Activated T-cell treated with anti-CD3 and anti-CD28 coated beads, Interleukin-2, amount 50 U/mL, for 24 hours (primary cell): ENCODE data around the gene LTB4R2.
"Not testable (repeated sequence)": the region's sequence is repeated elsewhere in the genome, so short reads cannot be mapped to it uniquely, and the experiment has no call there.

Experiments
- DNase-seq: peaks from one replicate; pipeline ENCODE4 v3.0.0-alpha.2; 2020
- H3K27ac Mint-ChIP-seq: 2 replicates; pipeline ENCODE4 v1.8.0; 2020; ENCODE audit warnings: mild to moderate bottlenecking, mixed read lengths
- H3K27me3 Mint-ChIP-seq: 2 replicates; pipeline ENCODE4 v1.8.0; 2020; ENCODE audit warnings: mixed read lengths
- H3K36me3 Mint-ChIP-seq: 2 replicates; pipeline ENCODE4 v1.8.0; 2020; ENCODE audit warnings: low read depth, mixed read lengths
- H3K4me1 Mint-ChIP-seq: 2 replicates; pipeline ENCODE4 v1.8.0; 2020; ENCODE audit warnings: low read depth, mixed read lengths
- H3K4me3 Mint-ChIP-seq: 2 replicates; pipeline ENCODE4 v1.8.0; 2020; ENCODE audit warnings: mild to moderate bottlenecking, moderate library complexity, mixed read lengths
- H3K9me3 Mint-ChIP-seq: 2 replicates; pipeline ENCODE4 v1.8.0; 2020; ENCODE audit warnings: mixed read lengths

The LTB4R2 gene

DNA sequence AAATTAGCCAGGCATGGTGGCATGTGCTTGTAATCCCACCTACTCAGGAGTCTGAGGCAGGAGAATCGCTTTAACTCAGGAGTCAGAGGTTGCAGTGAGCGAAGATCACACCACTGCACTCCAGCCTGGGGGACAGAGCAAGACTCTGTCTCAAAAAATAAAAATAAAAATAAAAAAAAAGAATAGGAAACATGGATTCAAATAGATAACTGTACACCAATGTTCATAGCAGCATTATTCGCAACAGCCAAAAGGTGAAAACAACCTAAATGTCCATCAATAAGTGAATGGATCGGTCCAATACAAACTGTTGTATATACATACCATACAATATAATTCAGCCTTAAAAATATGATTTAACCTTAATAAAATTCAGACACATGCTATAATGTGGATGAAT is 32.9 kb downstream of the LTB4R2 start:
- Mint-ChIP-seq H3K36me3 (peaks cover 7% of the 10 kb centered on the region), H3K27ac (no peak overlapping the region), H3K4me3 (no peak overlapping the region), H3K9me3 (no peaks in the 10 kb centered on the region), H3K27me3 (peaks cover 29% of the 10 kb centered on the region), H3K4me1 (peaks cover 23% of the 10 kb centered on the region)
- no peak for DNase-seq

DNA sequence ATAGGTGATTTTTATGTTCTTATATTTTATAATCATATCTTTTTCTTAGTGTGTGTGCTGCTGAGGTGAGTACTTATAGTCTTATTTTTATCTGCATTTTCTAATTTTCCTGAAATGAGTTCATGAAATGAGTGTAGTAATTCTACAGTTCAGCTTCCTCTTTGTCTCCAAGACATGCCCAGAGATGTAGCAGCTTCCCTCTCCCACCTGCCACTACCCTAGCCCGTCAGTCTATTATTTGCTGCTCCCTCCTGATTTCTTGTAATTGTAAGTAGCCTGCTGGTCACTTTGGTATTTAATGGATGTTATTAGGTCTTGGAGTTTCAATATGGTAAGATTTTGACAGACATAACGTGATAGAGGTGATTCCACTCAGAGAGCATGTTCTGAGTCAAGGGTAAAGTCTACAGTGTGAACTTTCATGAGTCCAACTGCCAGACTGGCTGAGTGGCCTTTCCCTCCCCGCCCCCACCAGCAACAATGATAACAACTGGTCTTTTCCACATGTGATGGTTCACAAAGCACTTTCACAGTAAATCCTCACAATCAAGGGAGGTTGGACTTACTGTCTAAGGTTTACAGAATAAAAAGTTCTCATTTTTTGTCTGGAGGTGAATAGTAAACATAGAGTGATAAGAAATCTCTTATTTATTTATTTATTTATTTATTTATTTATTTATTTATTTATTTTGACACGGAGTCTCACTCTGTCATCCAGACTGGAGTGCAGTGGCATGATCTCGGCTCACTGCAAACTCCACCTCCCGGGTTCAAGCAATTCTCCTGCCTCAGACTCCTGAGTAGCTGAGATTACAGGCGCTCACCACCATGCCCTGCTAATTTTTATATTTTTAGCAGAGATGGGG is 34.1 kb downstream of the LTB4R2 start:
- no peak for DNase-seq
- no peak overlapping the region for H3K27ac Mint-ChIP-seq
- H3K4me1 Mint-ChIP-seq, result peaks cover 11% of the 10 kb centered on the region
- no peak overlapping the region for H3K4me3 Mint-ChIP-seq
- H3K9me3 Mint-ChIP-seq, result no peaks in the 10 kb centered on the region
- peaks cover 32% of the 10 kb centered on the region for H3K27me3 Mint-ChIP-seq
- peaks cover 3% of the 10 kb centered on the region for H3K36me3 Mint-ChIP-seq

DNA sequence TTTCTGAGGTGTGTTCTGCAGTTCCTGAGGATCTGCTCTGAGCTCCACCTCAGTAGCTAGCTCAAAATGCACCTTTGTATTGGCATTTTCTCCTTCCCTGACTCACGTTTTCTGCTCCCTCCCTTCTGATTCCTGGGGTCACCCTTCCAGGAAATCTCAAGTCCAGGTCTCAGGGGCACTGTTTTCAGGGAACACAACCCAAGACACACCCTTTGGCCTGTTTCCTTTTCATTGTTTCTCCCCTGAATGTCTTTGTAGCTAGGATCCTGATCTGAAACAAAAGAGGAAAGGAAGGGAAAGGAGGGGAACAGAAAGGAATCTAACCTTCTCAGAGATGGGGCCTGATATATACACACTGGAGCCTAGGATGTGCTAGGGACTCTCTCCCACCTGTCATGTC is 37.2 kb downstream of the LTB4R2 start:
- Mint-ChIP-seq H3K36me3 (no peaks in the 10 kb centered on the region), H3K27me3 (peaks cover 59% of the 10 kb centered on the region), H3K4me1 (no peaks in the 10 kb centered on the region), H3K27ac (no peak overlapping the region), H3K4me3 (no peak overlapping the region), H3K9me3 (no peaks in the 10 kb centered on the region)
- no peak for DNase-seq

DNA sequence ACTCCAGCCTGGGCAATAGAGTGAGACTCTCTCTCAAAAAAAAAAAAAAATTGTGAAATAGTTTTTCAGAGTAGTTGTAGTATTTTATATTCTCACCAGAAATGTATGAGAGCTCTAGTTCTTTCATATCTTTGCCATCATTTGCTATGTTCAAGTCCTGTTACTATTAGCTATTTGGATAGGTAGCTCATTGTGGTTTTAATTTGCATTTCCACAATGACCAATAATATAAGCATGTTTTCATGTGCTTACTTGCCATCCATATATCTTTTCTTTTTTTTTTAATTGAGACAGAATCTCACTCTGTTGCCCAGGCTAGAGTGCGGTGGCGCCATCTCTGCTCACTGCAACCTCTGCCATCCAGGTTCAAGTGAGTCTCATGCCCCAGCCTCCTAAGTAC is 38.2 kb downstream of the LTB4R2 start:
- H3K4me1 Mint-ChIP-seq, result no peaks in the 10 kb centered on the region
- DNase-seq, result no peak
- peaks cover 66% of the 10 kb centered on the region for H3K27me3 Mint-ChIP-seq

DNA sequence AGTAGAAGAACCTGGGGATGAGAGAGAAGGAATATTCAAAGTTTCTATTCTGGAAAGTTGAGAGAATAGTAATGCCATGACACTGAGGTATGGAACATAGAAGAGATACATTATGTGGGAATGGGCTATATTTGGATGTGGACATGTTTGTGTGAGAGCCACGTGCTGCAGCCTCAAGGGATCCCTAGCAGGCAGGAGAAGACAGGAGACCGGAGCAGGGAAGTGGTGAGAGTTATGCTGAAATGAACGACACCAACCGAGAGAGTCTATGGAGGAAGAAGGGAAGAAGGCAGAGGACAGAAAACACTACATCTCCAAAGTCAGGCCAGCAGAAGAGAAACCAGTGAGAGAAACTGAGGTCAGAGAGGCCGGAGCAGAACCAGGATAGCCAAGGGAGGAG is 39.8 kb downstream of the LTB4R2 start:
- Mint-ChIP-seq H3K27ac (no peak overlapping the region), H3K4me1 (peaks cover 3% of the 10 kb centered on the region), H3K36me3 (no peaks in the 10 kb centered on the region), H3K27me3 (peaks cover 69% of the 10 kb centered on the region), H3K9me3 (no peaks in the 10 kb centered on the region), H3K4me3 (no peak overlapping the region)
- DNase-seq, result no peak

More for the DNA sequence above, 38.2 kb downstream of the LTB4R2 start:
- no peak overlapping the region for H3K4me3 Mint-ChIP-seq
- no peaks in the 10 kb centered on the region for H3K36me3 Mint-ChIP-seq
- no peak overlapping the region for H3K27ac Mint-ChIP-seq
- no peaks in the 10 kb centered on the region for H3K9me3 Mint-ChIP-seq

DNA sequence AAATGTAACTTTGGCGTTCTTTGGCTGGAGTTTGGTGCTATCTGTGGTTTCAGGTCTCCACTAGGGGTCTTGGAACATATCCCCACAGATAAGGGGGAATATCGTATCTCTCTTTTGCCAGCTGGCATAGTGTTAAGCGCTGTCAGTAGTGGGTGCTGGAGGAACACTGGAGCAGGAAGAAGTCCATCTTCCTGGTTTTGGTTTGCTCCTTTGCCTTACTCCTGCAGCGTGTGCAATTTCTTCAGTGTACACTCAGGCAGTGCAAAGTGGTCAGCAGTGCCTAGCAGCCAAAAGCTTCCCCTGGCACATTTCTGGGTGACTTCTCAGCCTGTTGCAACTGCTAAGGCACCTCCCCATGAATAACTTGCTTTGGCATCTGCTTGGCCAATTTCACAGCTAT is 41.6 kb downstream of the LTB4R2 start:
- Mint-ChIP-seq H3K27me3 (peaks cover 60% of the 10 kb centered on the region), H3K36me3 (no peaks in the 10 kb centered on the region), H3K27ac (no peak overlapping the region), H3K4me3 (no peak overlapping the region), H3K4me1 (peaks cover 3% of the 10 kb centered on the region), H3K9me3 (no peaks in the 10 kb centered on the region)
- DNase-seq, result no peak

DNA sequence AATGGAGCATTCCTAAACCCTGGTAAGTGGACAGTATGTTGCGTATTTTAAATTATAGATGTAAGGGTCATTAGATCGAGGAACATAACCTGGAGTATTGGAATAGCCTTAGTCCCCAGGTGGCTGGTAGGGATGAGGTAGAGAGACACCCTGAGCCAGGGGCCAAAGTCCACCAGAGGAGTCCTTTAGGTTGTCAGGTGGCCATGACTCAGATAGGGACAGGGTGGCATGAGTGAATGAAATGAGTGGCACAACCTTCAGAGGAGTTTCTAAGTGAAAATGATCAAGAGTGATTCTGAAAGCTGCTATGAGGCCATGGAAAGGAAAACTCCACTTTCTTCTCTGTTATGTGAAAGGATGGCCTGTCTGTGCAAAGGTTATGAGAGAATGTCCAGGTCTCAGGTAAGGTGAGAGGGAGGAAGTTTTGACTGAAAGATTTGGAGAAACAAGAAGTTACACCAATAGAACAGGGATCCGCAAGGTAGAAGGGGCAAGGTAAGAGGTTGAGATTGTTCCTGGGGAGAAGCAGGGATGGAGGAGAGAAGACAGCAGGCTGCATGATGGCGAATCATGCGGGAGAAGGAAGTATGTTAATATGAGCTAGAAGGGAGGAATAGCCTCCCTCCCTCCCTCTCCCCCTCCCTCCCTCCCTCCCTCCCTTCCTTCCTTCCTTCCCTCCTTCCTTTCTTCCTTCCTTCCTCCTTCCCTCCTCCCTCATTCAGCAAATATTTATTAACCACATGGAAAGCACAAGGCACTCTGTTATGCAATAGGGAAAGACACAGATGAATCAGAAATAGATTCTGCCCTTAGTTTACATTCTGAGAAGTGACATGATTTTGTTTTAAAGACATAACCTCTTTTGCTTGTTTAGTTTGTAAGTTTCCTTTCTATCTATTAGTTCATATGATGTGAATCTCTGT is 43.9 kb downstream of the LTB4R2 start:
- DNase-seq, result no peak
- H3K27ac Mint-ChIP-seq, result peak overlapping the region; percentile 38
- H3K9me3 Mint-ChIP-seq, result no peaks in the 10 kb centered on the region
- H3K36me3 Mint-ChIP-seq, result no peaks in the 10 kb centered on the region
- no peak overlapping the region for H3K4me3 Mint-ChIP-seq
- peaks cover 56% of the 10 kb centered on the region for H3K27me3 Mint-ChIP-seq
- peaks cover 3% of the 10 kb centered on the region for H3K4me1 Mint-ChIP-seq

DNA sequence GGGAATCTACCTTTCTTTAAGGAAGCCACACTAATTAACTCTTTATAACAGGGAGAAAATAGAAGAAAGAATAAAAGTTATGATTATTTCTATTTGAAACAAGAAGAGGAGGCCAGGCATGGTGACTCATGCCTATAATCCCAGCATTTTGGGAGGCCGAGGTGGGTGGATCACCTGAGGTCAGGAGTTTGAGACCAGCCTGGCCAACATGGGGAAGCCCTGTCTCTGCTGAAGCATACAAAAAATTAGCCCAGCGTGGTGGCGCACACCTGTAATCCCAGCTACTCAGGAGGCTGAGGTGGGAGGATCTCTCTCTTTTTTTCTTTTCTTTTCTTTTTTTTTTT is 44.5 kb downstream of the LTB4R2 start:
- not testable (repeated sequence) for DNase-seq, H3K4me3 Mint-ChIP-seq, H3K36me3 Mint-ChIP-seq, H3K9me3 Mint-ChIP-seq, H3K4me1 Mint-ChIP-seq, H3K27ac Mint-ChIP-seq
- peaks cover 54% of the 10 kb centered on the region for H3K27me3 Mint-ChIP-seq

DNA sequence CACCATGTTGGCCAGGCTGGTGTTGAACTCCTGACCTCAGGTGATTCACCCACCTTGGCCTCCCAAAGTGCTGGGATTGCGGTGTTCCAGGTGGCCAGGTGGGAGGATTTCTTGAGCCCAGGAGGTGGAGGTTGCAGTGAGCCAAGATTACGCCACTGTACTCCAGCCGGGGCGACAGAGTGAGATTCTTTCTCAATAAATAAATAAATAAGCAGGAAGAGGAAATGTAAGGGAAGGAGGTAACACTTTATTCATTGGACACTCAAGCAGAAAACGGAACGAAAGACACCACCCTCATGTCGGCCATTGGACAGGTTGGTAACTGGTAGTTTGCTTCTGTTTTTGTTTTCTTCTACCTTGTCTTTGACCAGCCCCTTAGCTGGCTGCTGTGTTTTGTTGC is 45.1 kb downstream of the LTB4R2 start:
- H3K4me3 Mint-ChIP-seq, result no peak overlapping the region
- H3K9me3 Mint-ChIP-seq, result no peaks in the 10 kb centered on the region
- H3K27me3 Mint-ChIP-seq, result peaks cover 52% of the 10 kb centered on the region
- no peaks in the 10 kb centered on the region for H3K36me3 Mint-ChIP-seq
- H3K4me1 Mint-ChIP-seq, result peaks cover 3% of the 10 kb centered on the region
- no peak for DNase-seq
- no peak overlapping the region for H3K27ac Mint-ChIP-seq

DNA sequence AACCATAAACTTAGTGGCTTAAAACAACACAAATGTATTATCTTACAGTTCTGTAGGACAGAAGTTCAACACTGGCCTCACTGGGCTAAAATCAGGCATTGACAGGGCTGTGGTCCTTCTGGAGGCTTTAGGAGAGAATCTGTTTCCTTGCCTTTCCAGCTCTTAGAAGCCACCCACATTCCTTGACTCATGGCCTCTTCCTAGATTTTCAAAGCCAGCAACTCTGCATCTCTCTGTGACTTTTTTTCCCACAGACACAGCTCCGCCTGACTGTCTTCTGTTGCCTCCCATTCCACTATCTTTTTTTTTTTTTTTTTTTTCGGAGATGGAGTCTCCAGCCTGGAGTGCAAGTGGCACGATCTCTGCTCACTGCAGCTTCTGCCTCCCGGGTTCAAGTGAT is 46.3 kb downstream of the LTB4R2 start:
- Mint-ChIP-seq H3K36me3 (no peaks in the 10 kb centered on the region), H3K4me3 (no peak overlapping the region), H3K4me1 (peaks cover 3% of the 10 kb centered on the region), H3K9me3 (no peaks in the 10 kb centered on the region), H3K27me3 (peaks cover 48% of the 10 kb centered on the region), H3K27ac (no peak overlapping the region)
- no peak for DNase-seq

DNA sequence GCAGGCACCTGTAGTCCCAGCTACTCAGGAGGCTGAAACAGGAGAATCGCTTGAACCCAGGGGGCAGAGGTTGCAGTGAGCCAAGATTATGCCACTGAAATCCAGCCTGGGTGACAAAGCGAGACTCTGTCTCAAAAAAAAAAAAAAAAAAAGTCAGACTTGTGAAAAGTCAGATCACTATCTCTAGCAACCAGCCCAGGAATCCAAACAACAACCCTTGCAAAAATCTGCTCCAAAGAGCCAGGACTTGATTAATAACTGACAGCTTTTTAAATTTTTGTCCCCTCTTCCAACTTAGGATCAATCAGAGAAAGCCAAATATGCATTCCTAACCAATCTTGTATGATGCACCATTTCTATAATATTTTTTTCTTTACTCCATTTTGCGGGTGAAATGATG is 50.3 kb downstream of the LTB4R2 start:
- Mint-ChIP-seq H3K27me3 (peaks cover 39% of the 10 kb centered on the region), H3K9me3 (no peaks in the 10 kb centered on the region), H3K36me3 (no peaks in the 10 kb centered on the region), H3K4me3 (no peak overlapping the region), H3K4me1 (peaks cover 3% of the 10 kb centered on the region), H3K27ac (no peak overlapping the region)
- no peak for DNase-seq

DNA sequence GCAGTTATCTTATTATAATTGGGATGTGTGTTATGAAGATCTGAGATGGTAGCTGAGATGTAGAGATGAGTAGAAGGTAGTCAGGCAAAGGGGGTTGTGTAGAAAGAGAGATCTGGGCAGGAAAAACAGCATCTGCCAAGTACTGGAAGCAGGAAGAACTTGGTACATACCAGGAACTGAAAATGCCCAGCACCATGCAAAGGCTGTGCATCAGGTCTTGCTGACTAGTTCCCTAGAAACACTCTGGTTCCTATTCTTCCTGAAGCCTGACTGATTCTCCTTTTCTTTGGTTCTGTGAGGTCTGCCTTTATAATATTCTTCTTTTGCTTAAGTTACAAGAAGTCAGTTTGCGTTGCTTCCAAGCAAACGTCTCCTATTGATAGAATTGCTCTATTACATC is 51.4 kb downstream of the LTB4R2 start:
- no peaks in the 10 kb centered on the region for H3K9me3 Mint-ChIP-seq
- peaks cover 48% of the 10 kb centered on the region for H3K27me3 Mint-ChIP-seq
- no peak for DNase-seq
- H3K4me3 Mint-ChIP-seq, result no peak overlapping the region
- H3K36me3 Mint-ChIP-seq, result no peaks in the 10 kb centered on the region
- peaks cover 11% of the 10 kb centered on the region for H3K4me1 Mint-ChIP-seq
- no peak overlapping the region for H3K27ac Mint-ChIP-seq
